Uterus (tissue), 2 donors: ENCODE measurements around the gene PRKN.

Source experiments
- CTCF ChIP-seq, 4 experiments: fragments of 200-600 bp in 2 of 4; fragments of 450-650 bp in 2 of 4; sonication (generic) in 2 of 4; IDR thresholded peaks; one replicate each; pipeline ENCODE4 v1.5.1; 2016 to 2019; ENCODE audit warnings: antibody characterized with exemption in 4 of 4, mild to moderate bottlenecking in 2 of 4, moderate library complexity in 1 of 4
- POLR2A ChIP-seq, 2 donors: fragments of 450-650 bp; IDR thresholded peaks; one replicate each; pipeline ENCODE4 v1.6.1; 2016; ENCODE audit warnings: antibody characterized with exemption in 2 of 2, mild to moderate bottlenecking in 1 of 2, moderate library complexity in 1 of 2

- no peak for TF ChIP-seq CTCF (IDR thresholded peaks at IDR 0.05)
- no peak for TF ChIP-seq POLR2A (IDR thresholded peaks at IDR 0.05)
Measured at GRCh38 chr6:162568266-162568665, 159.3 kb downstream of the PRKN start.
